HG02642 (cell line): ENCODE results near the gene KRT33A.
"Not testable (repeated sequence)": the region's sequence is repeated elsewhere in the genome, so short reads cannot be mapped to it uniquely, and the experiment has no call there.

Experiments
- ATAC-seq: cut with Tn5 transposase; IDR thresholded peaks from one replicate; pipeline ENCODE4 v1.9.1; 2021; ENCODE audit warnings: mild to moderate bottlenecking; ENCODE audit not compliant: unreplicated experiment, poor library complexity

Gene KRT33A

DNA sequence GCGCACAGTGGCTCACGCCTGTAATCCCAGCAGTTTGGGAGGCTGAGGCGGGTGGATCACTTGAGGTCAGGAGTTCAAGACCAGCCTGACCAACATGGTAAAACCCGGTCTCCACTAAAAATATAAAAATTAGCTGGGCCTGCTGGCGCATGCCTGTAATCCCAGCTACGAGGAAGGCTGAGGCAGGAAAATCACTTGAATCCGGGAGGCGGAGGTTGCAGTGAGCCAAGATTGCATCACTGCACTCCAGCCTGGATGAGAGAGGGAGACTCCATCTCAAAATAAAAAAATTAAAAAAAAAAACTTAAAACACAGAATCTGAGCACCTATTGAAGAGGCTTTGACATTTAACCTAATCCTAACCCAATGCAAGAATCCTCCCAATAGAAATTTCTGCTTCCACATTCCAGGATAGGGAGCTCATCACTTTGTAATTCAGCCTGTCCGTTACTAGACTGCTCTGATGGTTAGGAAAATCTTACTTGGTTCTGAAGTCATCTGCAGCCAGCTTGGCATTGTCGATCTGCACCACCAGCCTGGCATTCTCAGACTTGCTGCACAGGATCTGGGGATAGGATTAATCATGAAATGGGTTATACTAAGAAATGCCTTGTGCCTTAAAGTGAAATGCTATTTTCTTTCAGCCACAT lies 16.9 kb upstream of the KRT33A start:
- no peak for ATAC-seq

DNA sequence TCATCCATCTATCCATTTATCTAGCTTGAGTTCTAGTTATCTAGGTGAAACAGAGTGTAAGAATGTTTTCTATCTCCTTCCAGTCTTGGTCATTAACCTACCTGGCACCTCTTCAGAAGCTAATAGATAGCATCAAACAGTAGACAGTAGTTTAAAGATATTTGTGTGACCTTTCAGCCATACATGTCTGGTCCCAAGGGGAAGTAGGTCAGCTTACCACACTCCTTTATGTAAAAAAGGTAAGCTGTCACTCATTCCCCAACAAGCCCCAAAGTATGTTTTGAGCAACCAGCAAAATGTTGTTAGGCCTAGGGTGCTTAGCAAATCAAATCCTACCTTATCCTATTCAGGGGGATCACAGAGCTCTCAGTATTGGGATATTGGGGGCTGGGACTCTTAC lies 15.4 kb upstream of the KRT33A start:
- no peak for ATAC-seq

- ATAC-seq = no peak
Observed at GRCh38 chr17:41363881-41364280, 13.3 kb upstream of the KRT33A start.

- ATAC-seq = no peak
Observed at GRCh38 chr17:41360296-41360995, 9.8 kb upstream of the KRT33A start.

DNA sequence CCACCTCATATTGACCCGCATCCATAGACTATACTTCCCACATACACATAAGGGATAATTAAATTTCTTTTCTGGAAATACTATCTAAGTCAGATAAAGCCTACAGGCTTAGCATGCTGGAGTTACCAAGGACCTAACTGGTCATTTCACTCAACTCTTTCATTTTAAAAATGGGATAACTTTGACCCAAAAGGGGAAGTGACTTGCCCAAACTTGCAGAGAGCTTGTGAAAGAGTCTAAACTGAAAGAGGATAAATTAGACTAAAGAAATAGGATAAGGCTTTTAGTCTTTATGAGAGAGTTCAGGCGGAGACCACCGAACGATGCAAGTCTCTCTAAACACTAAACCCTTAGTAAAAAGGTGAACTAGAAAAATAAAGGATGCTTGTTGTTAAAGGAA lies 3.9 kb upstream of the KRT33A start:
- no peak for ATAC-seq

- ATAC-seq = no peak
Observed at GRCh38 chr17:41352597-41353366, 2.2 kb upstream of the KRT33A start.

DNA sequence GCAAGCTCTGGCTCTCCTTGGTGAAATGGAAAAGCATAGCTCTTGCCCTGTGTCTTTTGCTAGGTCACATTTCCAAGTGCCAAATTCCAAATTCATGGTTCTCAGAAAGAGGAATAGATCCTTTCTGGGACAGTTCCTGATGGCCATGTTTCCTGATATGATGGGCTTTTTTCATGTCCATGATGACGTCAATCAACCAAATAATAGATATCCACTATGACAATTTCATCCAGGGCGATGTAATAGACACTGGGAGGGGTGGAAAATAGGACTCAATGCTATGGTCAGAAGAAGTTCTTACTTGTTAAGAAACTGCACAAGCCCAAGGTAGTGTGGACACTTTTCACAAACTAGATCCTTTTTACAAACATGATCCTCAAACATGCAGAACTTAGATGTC lies 549 bp upstream of the KRT33A start:
- no peak for ATAC-seq

DNA sequence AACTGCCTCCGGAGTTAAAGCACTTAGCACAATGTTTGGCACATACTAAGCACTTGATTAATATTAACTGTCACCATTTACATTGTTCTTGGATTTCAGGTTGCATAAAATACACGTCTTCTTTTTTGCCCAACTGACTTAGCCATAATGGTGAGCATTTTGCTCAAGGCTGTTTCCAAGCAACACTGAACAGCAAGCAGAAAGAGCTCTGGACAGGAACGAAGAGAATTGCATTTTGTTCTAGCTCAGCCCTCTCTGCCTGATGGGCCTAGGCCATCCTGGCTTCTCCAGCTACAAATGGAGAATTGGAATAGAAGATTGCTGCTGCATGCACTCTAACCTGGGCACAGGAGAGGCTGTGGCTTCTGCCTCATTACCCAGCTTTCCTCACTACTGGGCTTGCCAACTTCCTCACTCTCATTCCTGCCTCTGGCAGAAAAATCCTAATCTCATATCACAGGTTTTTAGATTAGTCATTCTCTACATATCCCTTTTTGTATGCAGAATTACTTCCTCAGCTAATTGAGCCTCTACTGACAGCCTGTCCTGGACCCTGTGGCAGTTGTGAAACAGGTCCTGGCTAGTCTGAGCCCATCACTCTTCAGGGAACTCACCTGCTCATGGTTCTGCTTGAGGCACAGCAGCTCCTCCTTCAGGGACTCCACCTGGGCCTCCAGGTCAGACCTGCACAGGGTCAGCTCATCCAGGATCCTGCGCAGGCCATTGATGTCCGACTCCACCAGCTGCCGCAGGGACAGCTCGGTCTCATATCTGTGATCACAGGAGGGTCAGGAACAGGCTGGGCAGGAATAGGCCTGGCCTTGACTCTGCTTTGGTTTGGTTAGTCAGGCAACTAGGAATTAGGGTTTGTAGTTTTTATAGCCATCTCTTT lies 2.5 kb downstream of the KRT33A start:
- no peak for ATAC-seq

GRCh38 chr17:41346421-41346820 lies 4.2 kb downstream of the KRT33A start:
- not testable (repeated sequence) for ATAC-seq

- ATAC-seq = no peak
Observed at GRCh38 chr17:41345992-41346391, 4.6 kb downstream of the KRT33A start.

- no peak for ATAC-seq
Observed at GRCh38 chr17:41343029-41343428, 7.6 kb downstream of the KRT33A start.

DNA sequence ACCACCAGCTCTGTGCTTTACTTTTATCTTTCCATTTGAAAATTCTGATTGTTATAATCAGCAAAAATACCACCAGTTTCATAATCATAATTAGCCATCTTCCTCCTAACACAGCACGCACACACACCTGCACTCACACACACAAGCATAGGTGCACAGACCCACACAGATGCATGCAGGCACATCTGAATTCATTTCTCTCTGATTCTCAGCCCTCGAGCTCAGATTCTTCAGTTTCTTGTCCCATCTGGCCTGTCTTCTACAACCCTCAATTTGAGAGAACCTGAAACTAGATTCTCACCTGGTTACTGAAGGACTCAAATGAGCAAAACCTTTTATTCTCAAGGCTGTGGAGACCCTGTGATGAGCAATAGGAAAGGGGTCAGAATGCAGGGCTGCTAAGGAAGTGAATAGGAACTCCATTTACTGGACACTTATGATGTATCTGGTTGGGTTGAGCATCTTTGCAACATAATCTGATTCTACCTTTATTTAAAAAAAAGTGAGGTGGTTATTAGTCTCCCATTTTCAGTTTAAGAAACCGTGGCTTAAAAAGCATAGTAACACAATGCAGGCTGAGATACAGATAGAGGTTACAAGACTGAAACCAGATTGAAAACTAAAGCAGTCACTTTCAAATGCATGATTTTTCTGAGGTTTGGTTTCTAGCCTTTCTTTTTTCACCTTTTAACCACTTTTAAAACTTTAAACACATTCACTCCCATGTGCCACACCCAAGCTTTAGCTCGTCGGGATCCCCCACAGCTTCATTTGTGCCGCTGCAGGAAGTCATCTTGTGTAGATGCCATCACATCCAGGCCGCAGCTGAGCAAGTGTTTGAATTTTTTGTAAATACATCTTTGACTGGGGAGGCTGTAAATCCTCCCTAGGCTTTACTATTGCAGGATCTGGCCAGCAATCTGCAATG lies 9.4 kb downstream of the KRT33A start:
- ATAC-seq = no peak

DNA sequence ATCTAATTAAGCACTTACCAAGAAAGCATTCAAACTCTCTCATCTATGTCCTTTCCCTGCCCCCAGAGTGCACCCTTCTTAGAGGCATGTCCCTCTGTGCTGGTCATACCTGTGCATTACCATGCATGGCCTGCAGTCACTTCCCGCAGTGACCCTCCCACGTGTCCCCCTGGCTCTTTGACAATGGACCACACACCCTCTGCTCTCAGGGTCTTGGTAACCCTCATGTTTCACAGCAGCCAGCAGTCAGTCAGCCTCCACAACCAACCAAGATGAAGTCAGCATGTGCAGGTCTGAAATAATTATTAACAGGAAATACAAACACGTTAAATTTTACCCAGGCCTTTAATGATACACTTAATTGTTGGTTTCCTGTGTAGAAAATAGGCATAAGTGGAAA lies 10.1 kb downstream of the KRT33A start:
- ATAC-seq = no peak

GRCh38 chr17:41339571-41340172 lies 11.0 kb downstream of the KRT33A start:
- no peak for ATAC-seq

GRCh38 chr17:41338961-41339485 lies 11.6 kb downstream of the KRT33A start:
- no peak for ATAC-seq

DNA sequence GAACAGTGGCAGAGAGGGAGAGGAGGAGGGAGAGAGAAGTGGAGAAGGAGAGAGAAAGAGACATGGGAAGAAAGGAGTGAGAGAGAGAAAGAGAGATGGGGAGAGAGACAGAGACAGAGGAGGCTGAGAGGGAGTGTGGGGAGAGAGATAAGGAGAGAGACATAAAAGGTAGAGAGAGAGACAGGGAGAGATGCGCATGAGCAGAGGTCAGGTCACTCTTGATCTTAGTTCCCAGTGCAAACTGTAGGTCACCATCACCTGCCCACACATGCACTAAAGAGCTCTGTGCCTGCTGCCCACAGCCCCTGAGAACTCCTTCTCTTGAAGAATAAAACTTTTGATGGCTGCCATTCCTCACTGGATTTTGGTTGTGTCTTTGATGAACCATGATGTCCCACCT lies 14.9 kb downstream of the KRT33A start:
- no peak for ATAC-seq

DNA sequence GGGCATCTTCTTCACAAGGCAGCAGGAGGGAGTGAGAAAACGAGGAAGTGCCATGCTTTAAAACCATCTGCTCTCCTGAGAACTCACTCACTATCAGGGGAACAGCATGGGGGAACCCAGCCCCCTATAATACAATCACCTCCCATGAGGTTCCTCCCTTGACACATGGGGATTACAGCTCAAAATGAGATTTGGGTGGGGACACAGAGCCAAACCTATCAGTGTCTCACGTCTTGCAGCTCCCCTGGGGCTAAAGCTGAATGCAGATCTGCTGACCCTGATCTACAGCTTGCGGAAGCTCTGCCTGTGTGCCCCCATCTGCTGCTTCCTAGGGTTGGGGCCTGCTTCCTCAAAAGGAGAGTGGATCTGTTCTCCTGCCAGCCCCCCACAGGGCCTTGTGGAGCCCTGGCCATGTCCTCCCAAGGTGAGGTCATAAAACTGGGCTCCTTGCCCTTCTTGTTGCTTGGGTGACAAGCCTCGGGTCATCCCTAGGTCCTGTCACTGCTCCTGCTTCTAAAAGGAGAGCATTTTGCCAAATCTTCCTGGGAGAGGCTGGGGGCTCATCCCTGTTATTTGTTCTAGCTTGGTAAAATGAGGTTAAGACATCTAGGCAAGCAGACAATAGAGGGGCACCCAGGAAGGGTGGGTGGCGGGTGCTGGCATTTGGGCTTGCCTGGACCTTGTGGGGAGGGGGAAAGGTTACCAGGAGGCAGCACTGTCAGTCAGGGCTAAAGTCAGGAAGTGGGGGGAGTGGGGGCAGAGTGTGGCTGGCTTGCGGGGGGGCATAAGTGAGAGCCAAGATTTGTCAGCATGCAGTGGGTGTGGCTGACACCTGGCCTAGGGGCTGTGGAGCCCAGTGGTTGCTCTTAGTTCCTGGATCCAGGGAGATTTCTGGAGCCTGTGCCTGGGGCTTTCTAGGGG lies 16.0 kb downstream of the KRT33A start:
- no peak for ATAC-seq

- ATAC-seq = no peak
Observed at GRCh38 chr17:41333836-41334235, 16.8 kb downstream of the KRT33A start.
